Measurements from ENCODE around the gene TXK. TPM values are rescaled to one million over a fixed set of nuclear protein-coding genes. Genes with fewer than 3 reads are reported as not detected.
"Not testable (repeated sequence)": the region's sequence is repeated elsewhere in the genome, so short reads cannot be mapped to it uniquely, and the experiment has no call there.

The TXK gene
- not detected in 2 replicates for total RNA-seq (2014; rRNA removed; shearing (Covaris generic))

DNA sequence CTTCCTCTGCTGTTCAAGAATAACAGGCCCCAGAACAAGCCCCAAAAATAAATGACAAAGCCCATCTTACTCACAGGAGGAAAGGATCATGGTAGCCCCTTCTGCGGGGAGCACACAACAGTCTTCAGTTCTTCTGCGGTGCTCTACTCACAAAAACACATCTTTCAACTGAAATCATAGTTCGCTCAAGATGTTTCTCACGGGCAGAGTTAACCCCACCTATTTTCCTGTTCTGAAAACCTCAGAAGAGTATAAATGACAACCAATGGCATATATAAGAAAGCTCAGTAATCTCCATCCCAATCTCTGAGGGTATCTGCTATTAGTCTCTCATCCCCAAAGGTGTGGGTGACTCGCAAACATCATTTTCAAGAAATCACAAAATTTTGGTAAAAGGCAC is at the start of gene TXK:
TSS of gene TXK (minus strand) at position 170 of the 400 bp plus-strand sequence. CDS start at position 90, 80 bp downstream.
- DNase-seq (ENCODE audit: low spot score) = no peak
- in situ Hi-C loops (cut with HindIII; ENCODE audit: low sequenced_read_pairs) = no loop called here

DNA sequence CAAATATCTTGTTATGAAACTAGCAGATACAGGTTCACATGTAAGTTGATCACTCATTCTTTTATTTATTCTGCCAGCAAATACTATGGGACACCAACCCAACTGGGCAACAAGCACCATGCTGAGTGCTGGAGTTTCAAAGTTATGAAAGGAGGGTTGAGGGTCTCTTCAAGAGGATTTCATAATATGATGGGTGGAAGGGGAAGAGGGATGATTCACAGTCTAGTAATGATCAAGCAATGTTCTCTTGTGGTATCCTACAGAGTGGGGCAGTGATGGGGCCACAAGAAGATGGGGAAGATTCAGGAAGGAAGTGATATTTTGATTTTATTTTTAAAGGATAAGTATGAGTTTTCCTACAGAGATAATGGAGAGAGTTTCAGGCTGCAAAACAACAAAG is 46.2 kb upstream of the TXK start:
- in situ Hi-C loops (cut with HindIII; ENCODE audit: low sequenced_read_pairs) = no loop called here
- no peak for DNase-seq (ENCODE audit: low spot score)

DNA sequence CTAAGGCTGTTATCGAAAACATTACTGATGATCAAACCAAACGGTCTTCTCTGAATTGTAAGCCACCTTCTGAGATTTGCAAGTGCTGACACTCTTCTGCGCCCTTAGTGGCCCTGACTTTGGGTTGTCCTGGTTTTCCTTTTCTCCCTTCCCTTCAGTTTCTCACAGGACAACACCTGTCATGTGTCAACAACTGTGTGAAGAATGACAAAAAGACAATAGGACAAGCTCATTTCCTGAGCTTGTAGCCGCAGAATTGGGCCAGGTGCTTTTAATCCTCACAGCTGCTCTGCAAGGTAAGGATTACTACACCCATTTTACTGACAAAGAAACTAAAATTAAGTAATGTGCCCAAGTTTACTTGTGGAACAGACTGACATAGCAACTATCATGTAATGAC is 44.9 kb upstream of the TXK start:
- in situ Hi-C loops (cut with HindIII; ENCODE audit: low sequenced_read_pairs) = no loop called here
- DNase-seq (ENCODE audit: low spot score) = no peak

DNA sequence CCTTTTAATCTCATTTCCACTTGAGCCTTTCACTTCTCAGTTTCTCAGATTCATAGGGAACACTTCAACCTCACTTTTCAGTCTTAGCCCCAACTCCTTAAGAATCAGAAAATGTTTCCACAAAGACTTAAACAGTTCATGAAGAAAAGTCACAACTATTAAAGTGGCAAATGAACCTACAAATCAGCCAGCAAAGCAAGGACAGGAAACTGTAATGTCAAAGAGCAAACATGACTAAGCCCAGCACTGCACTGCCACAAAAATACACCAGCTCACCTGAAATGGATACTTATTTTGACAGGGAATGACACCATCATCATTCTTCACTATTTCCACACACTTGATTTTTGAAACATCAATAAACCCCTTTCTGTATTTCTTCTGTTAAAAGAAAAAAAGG is 41.8 kb upstream of the TXK start:
- no peak for DNase-seq (ENCODE audit: low spot score)
- in situ Hi-C loops (cut with HindIII; ENCODE audit: low sequenced_read_pairs) = no loop called here

DNA sequence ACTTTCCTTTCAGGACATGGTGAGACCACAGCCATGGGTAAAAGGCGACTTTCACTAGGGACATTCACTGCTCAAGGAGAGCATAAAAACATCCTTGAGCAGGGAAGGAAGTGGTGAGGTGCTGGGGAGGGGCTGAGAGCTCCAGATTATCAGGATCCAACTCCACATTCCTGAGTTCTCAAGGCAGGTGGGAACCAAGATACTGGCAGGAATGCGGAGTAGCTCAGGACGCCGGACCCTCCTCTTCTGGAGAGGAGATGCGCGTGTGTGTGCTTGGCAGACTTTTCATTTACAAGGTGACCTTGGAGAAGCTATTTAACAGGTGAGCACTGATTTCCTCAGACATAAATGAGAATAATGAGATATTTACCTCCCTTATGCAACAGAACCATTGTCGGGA is 41.3 kb upstream of the TXK start:
- in situ Hi-C loops (cut with HindIII; ENCODE audit: low sequenced_read_pairs) = no loop called here
- DNase-seq (ENCODE audit: low spot score) = no peak

DNA sequence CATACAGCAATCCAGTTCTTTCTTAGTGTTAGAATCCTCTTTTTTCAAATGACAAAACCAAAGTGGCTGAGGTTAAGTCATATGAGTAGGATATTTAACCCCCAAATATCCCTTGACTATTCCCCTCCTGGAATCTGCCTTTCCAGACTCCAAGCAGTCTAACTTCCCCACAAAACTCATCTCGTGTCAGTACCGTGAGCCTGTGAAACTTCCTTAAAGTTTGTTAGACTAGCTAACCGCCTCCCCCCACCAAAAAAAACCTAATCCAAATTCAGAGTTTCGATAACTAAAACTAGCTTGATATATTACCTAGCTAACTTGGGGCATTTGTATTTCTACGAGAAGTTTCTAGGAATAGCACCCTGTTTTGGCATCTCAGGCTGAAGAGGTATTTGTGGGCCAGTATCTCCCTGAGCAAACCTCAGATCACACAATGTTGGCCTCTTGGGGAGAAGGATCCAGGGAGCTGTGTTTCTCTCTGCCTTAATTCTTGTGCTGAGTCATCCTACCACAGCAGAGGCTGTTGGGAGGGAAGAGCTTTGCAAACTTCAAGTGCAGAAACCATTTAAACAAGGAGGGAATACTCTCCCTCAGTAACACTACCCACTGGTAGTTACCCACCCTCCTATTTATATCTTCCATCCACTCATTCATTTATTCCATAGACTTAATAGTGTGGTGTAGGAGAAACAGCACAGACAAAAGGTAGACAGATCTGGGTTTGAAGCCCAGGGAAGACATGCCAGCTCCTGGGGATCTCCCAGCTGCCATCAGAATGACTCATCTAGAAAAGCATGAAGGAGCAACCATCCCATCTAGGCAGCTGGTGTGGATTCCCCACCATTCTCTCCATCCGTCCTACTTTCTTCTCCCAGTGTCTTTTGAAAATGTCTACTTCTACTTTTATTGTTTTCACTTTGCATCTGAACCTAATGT is 39.3 kb upstream of the TXK start:
- DNase-seq (ENCODE audit: low spot score) = peak; percentile 20
- in situ Hi-C loops (cut with HindIII; ENCODE audit: low sequenced_read_pairs) = no loop called here

DNA sequence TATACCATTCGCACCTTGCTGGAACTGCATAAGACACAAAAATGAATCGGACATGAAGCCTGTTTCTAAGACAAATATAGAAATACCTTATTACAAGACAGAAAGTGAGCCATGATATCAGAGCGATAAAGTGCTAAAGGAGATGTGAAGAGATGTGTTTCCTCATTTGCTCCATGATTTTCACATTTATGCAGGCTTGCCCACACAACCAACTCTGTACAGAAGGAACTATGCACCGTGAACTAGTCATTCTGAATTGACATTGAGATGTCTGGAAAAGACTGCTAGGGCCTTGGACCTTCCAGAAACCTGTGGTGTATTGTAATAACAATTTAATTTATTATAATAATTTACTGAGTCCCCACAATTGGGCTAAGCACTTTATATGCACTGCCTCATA is 38.6 kb upstream of the TXK start:
- in situ Hi-C loops (cut with HindIII; ENCODE audit: low sequenced_read_pairs) = no loop called here
- DNase-seq (ENCODE audit: low spot score) = no peak

DNA sequence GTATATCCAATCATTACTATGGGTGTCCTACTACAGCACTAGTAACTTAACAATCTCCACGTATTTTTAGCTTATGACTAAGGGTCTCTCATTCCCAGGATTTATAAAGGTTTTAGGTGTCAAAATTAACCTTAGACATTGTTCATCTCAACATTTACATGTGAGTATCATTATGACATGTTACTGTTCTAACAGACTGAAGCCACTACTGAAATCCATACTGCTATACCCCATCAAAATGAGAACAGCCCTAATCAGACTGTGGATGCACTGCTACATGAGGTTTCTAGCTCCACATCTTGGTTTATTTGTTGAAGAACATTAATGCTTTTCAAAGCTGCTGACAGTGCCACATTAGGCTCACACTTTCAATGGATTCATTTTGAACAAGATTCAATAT is 35.6 kb upstream of the TXK start:
- no peak for DNase-seq (ENCODE audit: low spot score)
- in situ Hi-C loops (cut with HindIII; ENCODE audit: low sequenced_read_pairs) = no loop called here

DNA sequence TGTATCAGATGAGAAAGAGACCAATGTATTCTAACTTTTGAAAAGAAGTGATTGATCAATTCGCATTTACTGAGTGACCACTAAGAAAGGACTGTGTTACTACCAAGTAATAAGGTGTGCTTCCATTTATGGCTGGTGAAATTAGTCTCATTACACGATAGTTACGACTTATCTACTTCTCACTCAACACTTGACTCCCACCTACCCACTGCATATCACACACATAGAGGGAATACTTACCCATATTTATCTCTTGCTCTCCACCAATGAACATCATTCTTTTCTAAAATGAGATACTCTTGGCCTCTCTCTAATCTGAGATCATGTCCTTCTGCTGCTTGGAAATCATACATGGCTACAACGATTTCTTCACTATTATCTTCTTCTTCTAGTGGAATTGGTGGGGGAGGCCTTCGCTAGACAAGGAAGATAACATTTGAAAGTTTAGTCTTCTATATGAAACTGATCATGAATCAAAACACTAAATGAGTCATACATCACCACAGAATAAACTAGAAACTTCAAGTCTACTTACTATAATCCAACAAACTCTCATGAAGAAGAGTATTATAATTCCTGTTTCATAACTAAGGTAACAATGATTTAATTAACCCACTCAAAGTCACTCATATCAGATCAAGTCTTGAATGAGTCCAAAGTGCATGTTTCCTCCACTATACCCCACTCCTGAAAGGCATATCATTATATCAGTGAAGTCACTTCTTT is 33.7 kb upstream of the TXK start:
- in situ Hi-C loops (cut with HindIII; ENCODE audit: low sequenced_read_pairs) = no loop called here

DNA sequence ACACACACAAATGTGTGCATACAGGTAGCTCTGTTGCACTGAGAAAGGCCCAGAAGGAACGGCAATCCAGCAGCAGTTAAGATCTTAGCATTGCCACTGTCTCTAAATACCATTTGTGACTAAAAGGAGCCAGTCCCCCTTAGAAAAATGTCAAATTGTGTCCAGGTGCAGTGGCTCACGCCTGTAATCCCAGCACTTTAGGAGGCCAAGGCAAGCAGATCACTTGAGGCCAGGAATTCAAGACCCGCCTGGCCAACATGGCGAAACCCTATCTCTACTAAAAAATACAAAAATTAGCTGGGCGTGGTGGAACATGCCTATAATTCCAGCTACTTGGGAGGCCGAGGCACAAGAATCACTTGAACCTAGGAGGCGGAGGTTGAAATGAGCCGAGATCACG is 30.5 kb upstream of the TXK start:
- DNase-seq (ENCODE audit: low spot score); in situ Hi-C loops (cut with HindIII; ENCODE audit: low sequenced_read_pairs): not testable (repeated sequence)

More for the DNA sequence above, 33.7 kb upstream of the TXK start:
- no peak for DNase-seq (ENCODE audit: low spot score)

DNA sequence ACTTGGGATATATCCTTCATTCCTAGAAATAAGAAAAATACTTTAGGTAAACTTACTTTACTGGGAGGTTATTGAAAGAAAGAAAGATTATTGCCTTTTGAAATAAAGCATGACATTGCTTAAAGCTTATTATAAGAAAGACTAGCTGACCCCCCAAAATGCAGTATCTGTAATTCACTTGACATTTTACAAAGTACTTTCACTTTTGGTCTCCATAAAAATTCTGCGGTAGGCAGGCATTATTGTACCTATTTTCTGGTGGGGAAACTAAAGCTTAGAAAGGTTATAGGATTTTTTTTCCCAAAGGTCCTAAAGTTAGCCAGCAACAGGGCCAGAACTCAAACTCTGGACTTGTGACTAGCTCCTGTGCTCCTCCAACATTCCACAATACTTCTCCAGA is 29.7 kb upstream of the TXK start:
- no peak for DNase-seq (ENCODE audit: low spot score)
- in situ Hi-C loops (cut with HindIII; ENCODE audit: low sequenced_read_pairs) = no loop called here

DNA sequence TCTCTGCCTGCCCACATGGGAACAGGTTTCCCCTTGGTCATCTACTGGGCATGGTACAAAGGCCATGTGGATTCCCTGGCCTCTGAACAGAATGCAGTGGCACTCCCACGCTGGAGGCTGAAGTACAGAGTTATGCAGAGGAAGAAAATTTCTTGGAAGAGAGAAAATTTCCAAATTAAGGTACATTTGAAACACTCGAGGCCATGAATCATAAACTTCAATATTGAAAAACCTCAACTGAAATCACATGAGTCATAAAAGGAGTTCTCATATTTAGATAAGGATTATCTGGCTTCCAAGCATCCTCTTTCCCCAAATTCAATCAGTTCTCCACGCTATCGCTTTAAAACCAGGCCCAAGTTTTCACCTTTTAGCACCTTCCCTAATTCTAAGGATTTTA is 28.1 kb upstream of the TXK start:
- no peak for DNase-seq (ENCODE audit: low spot score)
- in situ Hi-C loops (cut with HindIII; ENCODE audit: low sequenced_read_pairs) = no loop called here

DNA sequence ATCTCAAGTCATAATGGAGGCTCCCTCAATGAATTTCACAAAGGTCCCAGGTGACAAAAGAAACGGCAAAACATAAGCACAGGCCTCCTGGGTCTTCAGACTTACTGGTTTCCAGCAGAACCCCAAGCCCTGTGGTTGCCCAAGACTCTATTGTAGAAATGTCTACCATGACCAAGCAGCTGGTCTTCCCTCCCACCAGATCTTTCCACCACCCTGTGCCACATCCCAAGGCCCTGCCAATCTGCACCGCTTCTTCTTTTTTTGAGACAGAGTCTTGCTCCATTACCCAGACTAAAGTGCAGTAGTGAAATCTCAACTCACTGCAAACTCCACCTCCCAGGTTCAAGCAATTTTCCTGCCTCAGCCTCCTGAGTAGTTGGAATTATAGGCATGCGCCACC is 23.2 kb upstream of the TXK start:
- in situ Hi-C loops (cut with HindIII; ENCODE audit: low sequenced_read_pairs) = no loop called here
- no peak for DNase-seq (ENCODE audit: low spot score)

DNA sequence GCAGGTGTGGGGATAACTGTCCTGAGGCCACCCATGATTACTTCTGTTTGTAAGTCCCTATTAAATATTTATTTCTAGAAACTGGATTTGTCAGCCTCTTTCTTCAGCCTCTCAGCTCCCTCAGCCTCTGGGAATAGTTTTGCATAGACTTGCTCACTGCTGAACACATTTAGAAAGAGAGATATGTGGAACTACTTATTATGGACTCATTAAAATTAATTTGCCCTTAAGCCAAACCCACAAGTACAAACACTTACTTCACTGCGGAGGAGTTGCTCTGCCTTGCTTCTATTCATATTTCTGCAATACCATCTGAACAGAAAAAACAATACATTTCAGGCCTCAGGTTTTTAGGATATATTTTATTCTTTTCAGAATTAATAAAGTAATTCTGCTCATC is 22.4 kb upstream of the TXK start:
- in situ Hi-C loops (cut with HindIII; ENCODE audit: low sequenced_read_pairs) = no loop called here
- DNase-seq (ENCODE audit: low spot score) = no peak

DNA sequence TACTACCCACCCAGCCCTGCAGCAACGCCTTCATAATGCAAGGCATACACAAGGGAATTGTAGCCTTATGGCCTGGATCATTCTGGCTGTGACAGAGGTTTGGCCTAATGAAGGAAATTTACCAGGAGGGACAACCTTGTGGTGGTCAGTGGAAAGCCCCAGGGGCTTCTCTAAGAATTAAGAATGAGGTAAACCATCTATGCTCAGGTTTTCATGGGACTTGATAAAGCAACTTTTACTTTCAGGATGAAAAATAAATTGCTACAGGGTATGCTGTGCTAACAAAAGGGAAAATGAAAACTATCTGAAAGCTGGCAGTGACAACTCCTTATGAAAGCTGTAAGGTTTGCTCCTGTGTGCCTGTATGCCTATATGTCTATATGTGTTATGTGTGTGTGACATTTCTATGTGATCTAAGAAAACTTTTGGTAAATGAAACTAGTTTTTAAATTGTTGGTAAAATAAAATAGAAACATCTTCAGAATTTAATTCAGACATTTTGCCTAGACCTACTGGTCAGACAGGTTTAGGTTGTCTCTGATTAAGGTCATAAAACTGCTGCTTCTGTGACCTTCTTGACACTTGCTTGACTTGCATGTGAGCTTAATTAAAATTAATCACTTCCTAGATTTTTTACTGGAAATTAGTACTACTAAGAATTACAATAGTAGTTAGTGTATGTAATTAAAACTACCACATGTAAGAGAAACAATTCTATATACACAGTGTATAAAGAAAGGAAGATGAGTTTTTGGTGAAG is 19.9 kb upstream of the TXK start:
- in situ Hi-C loops (cut with HindIII; ENCODE audit: low sequenced_read_pairs) = no loop called here
- no peak for DNase-seq (ENCODE audit: low spot score)

DNA sequence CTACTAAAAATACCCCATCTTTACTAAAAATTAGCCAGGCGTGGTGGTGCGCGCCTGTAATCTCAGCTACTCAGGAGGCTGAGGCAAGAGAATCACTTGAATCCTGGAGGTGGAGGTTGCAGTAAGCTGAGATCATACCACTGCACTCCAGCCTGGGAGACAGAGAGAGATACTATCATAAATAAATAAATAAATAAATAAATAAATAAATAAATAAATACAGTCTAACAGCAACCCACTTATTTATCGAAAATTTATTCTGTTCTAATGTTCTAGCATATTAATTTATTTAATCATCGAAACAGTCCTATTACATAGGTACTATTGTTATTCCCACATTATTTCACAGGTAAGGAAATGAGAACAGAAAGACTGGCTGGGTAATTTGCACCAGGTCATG is 18.2 kb upstream of the TXK start:
- DNase-seq (ENCODE audit: low spot score) = no peak
- in situ Hi-C loops (cut with HindIII; ENCODE audit: low sequenced_read_pairs) = no loop called here

DNA sequence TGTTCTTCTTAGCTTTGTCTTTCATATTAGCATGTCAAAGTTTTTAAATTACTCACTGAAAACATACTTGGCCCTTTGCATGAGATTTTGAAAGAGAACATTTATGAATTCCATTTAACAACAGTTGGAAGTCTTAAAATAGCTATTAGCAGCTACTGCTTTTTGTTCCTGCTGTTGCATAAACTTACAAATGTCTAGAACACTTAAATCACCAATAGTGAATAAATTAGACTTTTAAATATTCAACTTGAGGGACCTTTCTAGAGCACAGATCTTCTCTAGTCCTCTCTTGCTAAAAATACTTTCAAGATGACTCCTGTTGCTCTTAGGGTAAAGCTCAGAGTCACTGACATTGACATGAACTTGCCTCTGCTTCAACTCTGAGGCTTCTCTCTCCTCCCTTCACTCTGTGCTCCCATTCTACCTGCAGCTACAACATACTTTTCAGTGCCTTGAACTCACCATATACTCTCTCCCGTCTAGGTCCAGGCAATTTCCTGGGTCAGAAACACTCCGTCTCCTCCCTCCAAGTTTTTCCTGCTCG is 15.8 kb upstream of the TXK start:
- in situ Hi-C loops (cut with HindIII; ENCODE audit: low sequenced_read_pairs) = no loop called here
- no peak for DNase-seq (ENCODE audit: low spot score)

DNA sequence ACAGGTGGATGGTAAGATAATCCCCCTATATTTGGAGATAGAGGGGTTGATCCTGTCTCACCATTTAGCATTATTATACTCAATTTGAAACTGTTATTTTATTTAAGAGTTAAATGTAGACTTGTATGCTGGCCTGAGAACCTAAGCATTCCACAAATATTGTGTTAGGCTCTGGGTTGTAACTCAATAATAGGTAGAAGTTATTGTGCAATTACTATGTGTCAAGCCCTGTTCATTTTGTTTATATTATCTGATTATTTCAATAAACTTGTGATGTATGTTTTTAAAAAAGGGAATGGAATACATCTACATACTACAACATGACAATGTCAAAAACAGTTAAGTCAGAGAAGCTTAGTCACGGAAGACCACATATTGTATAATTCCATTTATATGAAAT is 13.6 kb upstream of the TXK start:
- DNase-seq (ENCODE audit: low spot score) = no peak
- in situ Hi-C loops (cut with HindIII; ENCODE audit: low sequenced_read_pairs) = no loop called here

DNA sequence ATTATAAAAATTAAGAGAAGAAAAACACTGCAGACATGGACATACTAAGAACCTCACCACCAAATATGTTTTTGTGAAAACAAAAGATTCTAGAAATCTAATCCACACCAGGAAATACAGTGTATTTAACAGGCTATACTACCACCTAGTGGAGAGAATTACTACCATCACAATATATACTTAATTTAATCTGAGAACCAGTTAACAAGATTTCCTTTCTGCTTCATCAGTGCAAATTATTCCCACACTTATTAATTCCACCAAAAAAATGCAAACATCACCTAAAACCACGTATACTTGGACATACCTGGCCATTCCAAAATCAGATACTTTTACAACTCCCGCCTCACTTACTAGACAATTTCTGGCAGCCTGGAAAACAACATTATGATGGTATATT is 7.0 kb upstream of the TXK start:
- in situ Hi-C loops (cut with HindIII; ENCODE audit: low sequenced_read_pairs) = no loop called here
- peak; percentile 21 for DNase-seq (ENCODE audit: low spot score)

DNA sequence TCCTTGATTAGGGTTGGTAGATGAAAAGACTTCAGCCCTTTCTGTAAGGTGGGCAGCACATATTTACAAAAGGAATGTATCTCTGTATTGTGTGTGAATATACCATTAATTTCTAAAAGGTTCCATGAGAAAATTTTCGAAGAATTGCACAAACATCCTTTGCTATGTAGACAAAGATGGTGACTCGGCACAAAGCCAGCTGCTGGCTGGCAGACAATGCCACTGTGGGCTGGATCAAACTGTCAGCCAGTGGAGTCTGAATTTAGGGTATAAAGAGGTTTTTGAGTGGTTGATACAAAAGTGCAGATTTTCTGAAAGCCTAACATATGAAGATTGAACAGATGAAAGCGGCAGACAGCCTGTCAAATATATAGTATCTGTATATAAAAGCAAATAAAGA is 5.6 kb upstream of the TXK start:
- in situ Hi-C loops (cut with HindIII; ENCODE audit: low sequenced_read_pairs) = no loop called here
- no peak for DNase-seq (ENCODE audit: low spot score)

Measured in G401 (cell line).